Measurements from ENCODE around the gene NAE1.
A peak's percentile ranks its signal among the peaks of the same experiment; 100 is the strongest.
"Not testable (repeated sequence)": the region's sequence is repeated elsewhere in the genome, so short reads cannot be mapped to it uniquely, and the experiment has no call there.

Gene NAE1

GRCh38 chr16:66830422-66831404, at the start of gene NAE1:
NAE1 (minus strand) TSS chr16:66830976; CDS start chr16:66830899, 77 bp downstream.
- DNase-seq (ENCODE audit: extremely low spot score, insufficient read length, low read depth) (peak; percentile 93), FAIRE-seq (peak; percentile 85)

- FAIRE-seq (peak; percentile 31), DNase-seq (ENCODE audit: extremely low spot score, insufficient read length, low read depth) (no peak)
Measured at GRCh38 chr16:66878067-66878466, 47.3 kb upstream of the NAE1 start.

- DNase-seq (ENCODE audit: extremely low spot score, insufficient read length, low read depth) (no peak), FAIRE-seq (peak; percentile 41)
Measured at GRCh38 chr16:66874079-66874775, 43.5 kb upstream of the NAE1 start.

- no peak for FAIRE-seq
- DNase-seq (ENCODE audit: extremely low spot score, insufficient read length, low read depth) = no peak
Measured at GRCh38 chr16:66873685-66874055, 42.9 kb upstream of the NAE1 start.

GRCh38 chr16:66872943-66873684, 42.3 kb upstream of the NAE1 start:
- FAIRE-seq (peak; percentile 98), DNase-seq (ENCODE audit: extremely low spot score, insufficient read length, low read depth) (peak; percentile 76)

- FAIRE-seq = no peak
Measured at GRCh38 chr16:66872559-66872942, 41.8 kb upstream of the NAE1 start.

GRCh38 chr16:66871840-66872239, 41.1 kb upstream of the NAE1 start:
- no peak for FAIRE-seq

More at GRCh38 chr16:66872559-66872942, 41.8 kb upstream of the NAE1 start:
- DNase-seq (ENCODE audit: extremely low spot score, insufficient read length, low read depth) = no peak

GRCh38 chr16:66871363-66871762, 40.6 kb upstream of the NAE1 start:
- DNase-seq (ENCODE audit: extremely low spot score, insufficient read length, low read depth); FAIRE-seq: not testable (repeated sequence)

More at GRCh38 chr16:66871840-66872239, 41.1 kb upstream of the NAE1 start:
- no peak for DNase-seq (ENCODE audit: extremely low spot score, insufficient read length, low read depth)

- DNase-seq (ENCODE audit: extremely low spot score, insufficient read length, low read depth) (no peak), FAIRE-seq (no peak)
Measured at GRCh38 chr16:66869424-66869823, 38.6 kb upstream of the NAE1 start.

GRCh38 chr16:66863707-66864106, 32.9 kb upstream of the NAE1 start:
- FAIRE-seq (no peak), DNase-seq (ENCODE audit: extremely low spot score, insufficient read length, low read depth) (no peak)

- DNase-seq (ENCODE audit: extremely low spot score, insufficient read length, low read depth) = no peak
- FAIRE-seq = no peak
Measured at GRCh38 chr16:66862023-66862520, 31.3 kb upstream of the NAE1 start.

GRCh38 chr16:66859397-66860068, 28.8 kb upstream of the NAE1 start:
- FAIRE-seq (no peak), DNase-seq (ENCODE audit: extremely low spot score, insufficient read length, low read depth) (no peak)

- DNase-seq (ENCODE audit: extremely low spot score, insufficient read length, low read depth) (no peak), FAIRE-seq (no peak)
Measured at GRCh38 chr16:66858740-66859396, 28.1 kb upstream of the NAE1 start.

GRCh38 chr16:66857437-66857836, 26.7 kb upstream of the NAE1 start:
- DNase-seq (ENCODE audit: extremely low spot score, insufficient read length, low read depth) = no peak
- FAIRE-seq = no peak

- FAIRE-seq (no peak), DNase-seq (ENCODE audit: extremely low spot score, insufficient read length, low read depth) (no peak)
Measured at GRCh38 chr16:66856801-66857200, 26.0 kb upstream of the NAE1 start.

GRCh38 chr16:66856184-66856730, 25.5 kb upstream of the NAE1 start:
- no peak for DNase-seq (ENCODE audit: extremely low spot score, insufficient read length, low read depth)
- no peak for FAIRE-seq

- FAIRE-seq (no peak), DNase-seq (ENCODE audit: extremely low spot score, insufficient read length, low read depth) (no peak)
Measured at GRCh38 chr16:66853261-66854139, 22.7 kb upstream of the NAE1 start.

Measured in GM18507 (cell line).